Measurements from ENCODE around the gene MLX.

MLX gene

GRCh38 chr17:42566883-42567573 lies at the start of gene MLX:
Gene MLX, plus strand, starts transcription at chr17:42567100. Its CDS starts 25 bp downstream, at chr17:42567125.
- Mint-ChIP-seq H3K4me3 (peak within 1 kb of the TSS; percentile 86), H3K27me3 (no peaks in the 10 kb centered on the region), H3K36me3 (peaks cover 50% of the 10 kb centered on the region), H3K27ac (peak within 1 kb of the TSS; percentile 87), H3K9me3 (no peaks in the 10 kb centered on the region), H3K4me1 (peaks cover 51% of the 10 kb centered on the region)
- peak; percentile 90 for ATAC-seq

GRCh38 chr17:42517516-42517915 lies 49.4 kb upstream of the MLX start:
- Mint-ChIP-seq H3K9me3 (no peaks in the 10 kb centered on the region), H3K36me3 (peaks cover 54% of the 10 kb centered on the region), H3K27me3 (no peaks in the 10 kb centered on the region), H3K4me1 (peaks cover 17% of the 10 kb centered on the region), H3K27ac (no peak overlapping the region), H3K4me3 (no peak overlapping the region)
- peak; percentile 79 for ATAC-seq

- H3K27me3 Mint-ChIP-seq = no peaks in the 10 kb centered on the region
- ATAC-seq = no peak
- H3K27ac Mint-ChIP-seq = no peak overlapping the region
- no peaks in the 10 kb centered on the region for H3K9me3 Mint-ChIP-seq
- H3K4me3 Mint-ChIP-seq = no peak overlapping the region
- peaks cover 61% of the 10 kb centered on the region for H3K36me3 Mint-ChIP-seq
- peaks cover 10% of the 10 kb centered on the region for H3K4me1 Mint-ChIP-seq
Measured at GRCh38 chr17:42518046-42518754, 48.7 kb upstream of the MLX start.

GRCh38 chr17:42518755-42519545 lies 48.0 kb upstream of the MLX start:
- peaks cover 57% of the 10 kb centered on the region for H3K36me3 Mint-ChIP-seq
- H3K9me3 Mint-ChIP-seq = no peaks in the 10 kb centered on the region
- no peak for ATAC-seq
- H3K27me3 Mint-ChIP-seq = no peaks in the 10 kb centered on the region
- H3K4me3 Mint-ChIP-seq = no peak overlapping the region
- H3K4me1 Mint-ChIP-seq = peaks cover 7% of the 10 kb centered on the region
- H3K27ac Mint-ChIP-seq = no peak overlapping the region

GRCh38 chr17:42519546-42520491 lies 47.1 kb upstream of the MLX start:
- H3K4me1 Mint-ChIP-seq = peaks cover 7% of the 10 kb centered on the region
- no peaks in the 10 kb centered on the region for H3K9me3 Mint-ChIP-seq
- H3K36me3 Mint-ChIP-seq = peaks cover 52% of the 10 kb centered on the region
- H3K4me3 Mint-ChIP-seq = no peak overlapping the region
- no peak overlapping the region for H3K27ac Mint-ChIP-seq
- H3K27me3 Mint-ChIP-seq = no peaks in the 10 kb centered on the region
- no peak for ATAC-seq

GRCh38 chr17:42520540-42520951 lies 46.4 kb upstream of the MLX start:
- no peak for ATAC-seq
- H3K9me3 Mint-ChIP-seq = no peaks in the 10 kb centered on the region
- H3K27ac Mint-ChIP-seq = no peak overlapping the region
- H3K4me3 Mint-ChIP-seq = no peak overlapping the region
- peaks cover 49% of the 10 kb centered on the region for H3K36me3 Mint-ChIP-seq
- peaks cover 7% of the 10 kb centered on the region for H3K4me1 Mint-ChIP-seq
- no peaks in the 10 kb centered on the region for H3K27me3 Mint-ChIP-seq

GRCh38 chr17:42521036-42521435 lies 45.9 kb upstream of the MLX start:
- Mint-ChIP-seq H3K9me3 (no peaks in the 10 kb centered on the region), H3K27me3 (no peaks in the 10 kb centered on the region), H3K36me3 (peaks cover 47% of the 10 kb centered on the region), H3K4me3 (no peak overlapping the region), H3K27ac (no peak overlapping the region), H3K4me1 (peaks cover 7% of the 10 kb centered on the region)
- ATAC-seq = no peak

GRCh38 chr17:42521666-42522262 lies 45.1 kb upstream of the MLX start:
- no peak overlapping the region for H3K4me3 Mint-ChIP-seq
- peaks cover 7% of the 10 kb centered on the region for H3K4me1 Mint-ChIP-seq
- H3K27ac Mint-ChIP-seq = no peak overlapping the region
- H3K27me3 Mint-ChIP-seq = no peaks in the 10 kb centered on the region
- H3K9me3 Mint-ChIP-seq = no peaks in the 10 kb centered on the region
- peaks cover 39% of the 10 kb centered on the region for H3K36me3 Mint-ChIP-seq
- no peak for ATAC-seq

GRCh38 chr17:42522263-42522790 lies 44.6 kb upstream of the MLX start:
- Mint-ChIP-seq H3K4me3 (no peak overlapping the region), H3K27me3 (no peaks in the 10 kb centered on the region), H3K9me3 (no peaks in the 10 kb centered on the region), H3K27ac (no peak overlapping the region), H3K36me3 (peaks cover 38% of the 10 kb centered on the region), H3K4me1 (peaks cover 8% of the 10 kb centered on the region)
- ATAC-seq = no peak

- Mint-ChIP-seq H3K27me3 (no peaks in the 10 kb centered on the region), H3K27ac (no peak overlapping the region), H3K4me3 (no peak overlapping the region), H3K9me3 (no peaks in the 10 kb centered on the region), H3K36me3 (peaks cover 38% of the 10 kb centered on the region), H3K4me1 (peaks cover 7% of the 10 kb centered on the region)
- no peak for ATAC-seq
Measured at GRCh38 chr17:42522798-42523278, 44.1 kb upstream of the MLX start.

GRCh38 chr17:42525221-42525620 lies 41.7 kb upstream of the MLX start:
- no peak for ATAC-seq
- H3K27ac Mint-ChIP-seq = no peak overlapping the region
- peaks cover 16% of the 10 kb centered on the region for H3K4me1 Mint-ChIP-seq
- H3K9me3 Mint-ChIP-seq = no peaks in the 10 kb centered on the region
- H3K36me3 Mint-ChIP-seq = peaks cover 32% of the 10 kb centered on the region
- no peaks in the 10 kb centered on the region for H3K27me3 Mint-ChIP-seq
- no peak overlapping the region for H3K4me3 Mint-ChIP-seq

- ATAC-seq = no peak
- Mint-ChIP-seq H3K27ac (no peak overlapping the region), H3K36me3 (peaks cover 24% of the 10 kb centered on the region), H3K9me3 (no peaks in the 10 kb centered on the region), H3K27me3 (no peaks in the 10 kb centered on the region), H3K4me3 (no peak overlapping the region), H3K4me1 (peaks cover 24% of the 10 kb centered on the region)
Measured at GRCh38 chr17:42526031-42526444, 40.9 kb upstream of the MLX start.

GRCh38 chr17:42527932-42528331 lies 39.0 kb upstream of the MLX start:
- Mint-ChIP-seq H3K27me3 (no peaks in the 10 kb centered on the region), H3K36me3 (peaks cover 5% of the 10 kb centered on the region), H3K4me1 (peaks cover 33% of the 10 kb centered on the region)

GRCh38 chr17:42529061-42529460 lies 37.8 kb upstream of the MLX start:
- Mint-ChIP-seq H3K27me3 (no peaks in the 10 kb centered on the region), H3K27ac (peak overlapping the region; percentile 48), H3K9me3 (no peaks in the 10 kb centered on the region), H3K4me3 (no peak overlapping the region), H3K4me1 (peaks cover 33% of the 10 kb centered on the region), H3K36me3 (no peaks in the 10 kb centered on the region)
- no peak for ATAC-seq

More at GRCh38 chr17:42527932-42528331, 39.0 kb upstream of the MLX start:
- ATAC-seq = no peak
- Mint-ChIP-seq H3K9me3 (no peaks in the 10 kb centered on the region), H3K27ac (no peak overlapping the region), H3K4me3 (no peak overlapping the region)
